Lung (tissue), 12 donors: ENCODE measurements around the gene ETV2. TPM values are rescaled to one million over a fixed set of nuclear protein-coding genes. Genes with fewer than 3 reads are reported as not detected.

ENCODE experiments used
- ATAC-seq: fragments of 200-7000 bp; cut with Tn5 transposase; one replicate; pipeline ENCODE4 v1.9.1; 2020; ENCODE audit warnings: moderate number of reproducible peaks; ENCODE audit not compliant: insufficient read depth, low FRiP score
- DNase-seq, 3 donors: peaks; one replicate each; pipeline ENCODE4 v3.0.0-alpha.2; 2013 to 2017
- H3K27ac ChIP-seq, 2 donors: one replicate each; pipeline ENCODE4 v1.5.1; 2013; ENCODE audit warnings: mild to moderate bottlenecking in 2 of 2, moderate library complexity in 2 of 2, control low read depth in 1 of 2, inconsistent platforms in 1 of 2, low read depth in 1 of 2, low read length in 1 of 2
- H3K27me3 ChIP-seq, 3 donors: one replicate each; pipeline ENCODE4 v1.5.1; 2013; ENCODE audit warnings: low read length in 2 of 3; ENCODE audit not compliant: control insufficient read depth in 3 of 3, insufficient read depth in 3 of 3
- H3K36me3 ChIP-seq, 4 donors: one replicate each; pipeline ENCODE4 v1.5.1; 2013; ENCODE audit warnings: low read length in 4 of 4, mild to moderate bottlenecking in 1 of 4, moderate library complexity in 1 of 4; ENCODE audit not compliant: control insufficient read depth in 4 of 4, insufficient read depth in 4 of 4
- H3K4me1 ChIP-seq, 5 donors: one replicate each; pipeline ENCODE4 v1.5.1; 2013; ENCODE audit warnings: low read length in 5 of 5, mild to moderate bottlenecking in 2 of 5, moderate library complexity in 1 of 5; ENCODE audit not compliant: control insufficient read depth in 5 of 5, insufficient read depth in 5 of 5
- H3K4me3 ChIP-seq: one replicate; pipeline ENCODE4 v1.5.1; 2013; ENCODE audit warnings: mild to moderate bottlenecking, control low read depth, moderate library complexity
- H3K9ac ChIP-seq, 2 donors: one replicate each; pipeline ENCODE4 v1.5.1; 2013; ENCODE audit warnings: low read length in 2 of 2, control low read depth in 1 of 2; ENCODE audit not compliant: insufficient read depth in 1 of 2
- H3K9me3 ChIP-seq, 4 donors: one replicate each; pipeline ENCODE4 v1.5.1; 2013; ENCODE audit warnings: low read length in 3 of 4, mild to moderate bottlenecking in 1 of 4, moderate library complexity in 1 of 4; ENCODE audit not compliant: control insufficient read depth in 4 of 4, insufficient read depth in 3 of 4
- WGBS, 2 donors: extraction: QIAGEN DNeasy Blood & Tissue Kit; methylation state at CpG; one replicate each; pipeline ENCODE4 v1.1.7; 2013; 5-methylcytosine and 5-hydroxymethylcytosine counted together
- polyA plus RNA-seq, 2 donors: library from polyadenylated mRNA; stranded (reverse); fragments of 200-250 nt; gene quantifications; one replicate each; pipeline ENCODE4 v1.2.1, GENCODE V29; 2013
- total RNA-seq, 2 donors: library from RNA; depleted of rRNA in 1 of 2; stranded (reverse); fragments of >200 nt in 1 of 2; gene quantifications; one replicate each; pipeline ENCODE4 v1.2.1, GENCODE V29; 2014 to 2021
- TF ChIP-seq, protein P1 (sequence below): IDR thresholded peaks from 2 replicates; pipeline ENCODE4 v1.5.1; 2012; ENCODE audit warnings: mild to moderate bottlenecking; ENCODE audit errors: control extremely low read depth, extremely low read depth
- donor health status: control.
- donor health status: control.
- donor health status: Bipolar disorder and iron deficiency.
- donor health status: healthy.
- donor health status: DM: yes; HTN: yes; CAD: no.

Gene ETV2
- total and polyA plus RNA-seq, 4 donors, result 0.31 to 2.5 (median 1.1) TPM

GRCh38 chr19:35666251-35666913 is 24.8 kb downstream of the ETV2 start, which contains the start of gene UPK1A:
Gene UPK1A, plus strand, starts transcription at chr19:35666517. Its CDS starts 296 bp downstream, at chr19:35666813.
- no peak for DNase-seq
- WGBS, 2 donors, result 74 to 77% methylated on average over 16 of the region's 16 CpGs

GRCh38 chr19:35669566-35669965 is 28.0 kb downstream of the ETV2 start:
- DNase-seq (no peak), ATAC-seq (no peak)
- Histone ChIP-seq H3K27me3 (peaks cover 0 to 23% (median 8%) of the 10 kb centered on the region in 3 donors), H3K9ac (no peak overlapping the region), H3K9me3 (no peaks in the 10 kb centered on the region), H3K4me1 (peaks cover 0 to 4% (median 0%) of the 10 kb centered on the region in 5 donors), H3K27ac (no peak overlapping the region), H3K36me3 (peaks cover 0 to 3% (median 0%) of the 10 kb centered on the region in 4 donors), H3K4me3 (no peak overlapping the region)
- TF ChIP-seq, protein P1, sequence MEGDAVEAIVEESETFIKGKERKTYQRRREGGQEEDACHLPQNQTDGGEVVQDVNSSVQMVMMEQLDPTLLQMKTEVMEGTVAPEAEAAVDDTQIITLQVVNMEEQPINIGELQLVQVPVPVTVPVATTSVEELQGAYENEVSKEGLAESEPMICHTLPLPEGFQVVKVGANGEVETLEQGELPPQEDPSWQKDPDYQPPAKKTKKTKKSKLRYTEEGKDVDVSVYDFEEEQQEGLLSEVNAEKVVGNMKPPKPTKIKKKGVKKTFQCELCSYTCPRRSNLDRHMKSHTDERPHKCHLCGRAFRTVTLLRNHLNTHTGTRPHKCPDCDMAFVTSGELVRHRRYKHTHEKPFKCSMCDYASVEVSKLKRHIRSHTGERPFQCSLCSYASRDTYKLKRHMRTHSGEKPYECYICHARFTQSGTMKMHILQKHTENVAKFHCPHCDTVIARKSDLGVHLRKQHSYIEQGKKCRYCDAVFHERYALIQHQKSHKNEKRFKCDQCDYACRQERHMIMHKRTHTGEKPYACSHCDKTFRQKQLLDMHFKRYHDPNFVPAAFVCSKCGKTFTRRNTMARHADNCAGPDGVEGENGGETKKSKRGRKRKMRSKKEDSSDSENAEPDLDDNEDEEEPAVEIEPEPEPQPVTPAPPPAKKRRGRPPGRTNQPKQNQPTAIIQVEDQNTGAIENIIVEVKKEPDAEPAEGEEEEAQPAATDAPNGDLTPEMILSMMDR, result no peak
- 72 to 81% methylated on average over 6 of the region's 6 CpGs for WGBS, 2 donors

More at GRCh38 chr19:35666251-35666913, 24.8 kb downstream of the ETV2 start, which contains the start of gene UPK1A:
- Histone ChIP-seq H3K9me3 (no peaks in the 10 kb centered on the region), H3K27me3 (peaks cover 0 to 3% (median 2%) of the 10 kb centered on the region in 3 donors), H3K4me3 (no peak within 1 kb of the TSS), H3K4me1 (no peaks in the 10 kb centered on the region), H3K27ac (no peak within 1 kb of the TSS), H3K9ac (no peak within 1 kb of the TSS), H3K36me3 (peaks cover 2 to 7% (median 6%) of the 10 kb centered on the region in 4 donors)
- ATAC-seq, result no peak
- TF ChIP-seq, protein P1, result no peak

DNA sequence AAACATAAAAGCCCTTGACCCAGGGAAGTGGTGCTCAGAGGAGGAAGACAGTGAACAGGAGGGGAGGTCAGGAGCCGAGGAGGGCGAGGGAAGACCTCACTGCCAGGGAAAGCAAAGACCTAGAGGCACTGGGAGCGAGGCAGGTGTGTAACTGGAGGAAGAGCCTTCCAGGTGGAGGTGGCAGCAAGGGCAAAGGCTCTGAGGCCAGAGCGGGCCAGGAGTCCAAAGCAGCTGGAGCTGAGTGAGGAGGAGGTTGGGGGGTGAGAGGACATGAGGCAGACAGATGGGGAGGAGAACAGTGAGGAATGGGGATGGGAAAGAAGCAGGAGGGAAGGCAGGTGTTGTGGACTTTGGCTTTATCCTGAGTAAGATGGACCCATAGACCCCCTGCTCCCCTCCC is 28.4 kb downstream of the ETV2 start:
- Histone ChIP-seq H3K27ac (no peak overlapping the region), H3K4me1 (peaks cover 0 to 4% (median 0%) of the 10 kb centered on the region in 5 donors), H3K9ac (no peak overlapping the region), H3K4me3 (no peak overlapping the region), H3K9me3 (no peaks in the 10 kb centered on the region), H3K36me3 (peaks cover 0 to 3% (median 0%) of the 10 kb centered on the region in 4 donors), H3K27me3 (peaks cover 0 to 24% (median 8%) of the 10 kb centered on the region in 3 donors)
- no peak for ATAC-seq
- no peak for DNase-seq
- 62 to 68% methylated on average over 4 of the region's 4 CpGs for WGBS, 2 donors
- TF ChIP-seq, protein P1, result no peak
